GM21390 (cell line): ENCODE data around the gene TLR8.

Experiments used
- ATAC-seq: cut with Tn5 transposase; IDR thresholded peaks from one replicate; pipeline ENCODE4 v1.9.1; 2021; ENCODE audit not compliant: unreplicated experiment

Gene TLR8

GRCh38 chrX:12906046-12906761 lies at the start of gene TLR8:
Gene TLR8 (plus strand): TSS chrX:12906620. CDS start chrX:12906707, 87 bp downstream.
- ATAC-seq: no peak

GRCh38 chrX:12865359-12865758 lies 41.1 kb upstream of the TLR8 start:
- ATAC-seq: no peak

- ATAC-seq: peak; percentile 51
These were observed 39.7 kb upstream of the TLR8 start, which contains the start of gene TLR7 for GRCh38 chrX:12866451-12867377. Gene TLR7 (plus strand): TSS chrX:12867072. CDS start chrX:12867579, 507 bp downstream.

GRCh38 chrX:12867685-12868084 lies 38.7 kb upstream of the TLR8 start:
- no peak for ATAC-seq

- ATAC-seq: peak; percentile 52
These were observed 37.7 kb upstream of the TLR8 start for GRCh38 chrX:12868747-12869146.

GRCh38 chrX:12871257-12871656 lies 35.2 kb upstream of the TLR8 start:
- ATAC-seq: no peak

- no peak for ATAC-seq
These were observed 33.7 kb upstream of the TLR8 start for GRCh38 chrX:12872741-12873140.

- ATAC-seq: no peak
These were observed 31.8 kb upstream of the TLR8 start for GRCh38 chrX:12874581-12874980.

- no peak for ATAC-seq
These were observed 29.0 kb upstream of the TLR8 start for GRCh38 chrX:12877386-12877785.

- ATAC-seq: no peak
These were observed 27.9 kb upstream of the TLR8 start for GRCh38 chrX:12878536-12878935.

GRCh38 chrX:12881914-12882313 lies 24.5 kb upstream of the TLR8 start:
- no peak for ATAC-seq

GRCh38 chrX:12885508-12885907 lies 20.9 kb upstream of the TLR8 start:
- no peak for ATAC-seq

GRCh38 chrX:12886545-12886944 lies 19.9 kb upstream of the TLR8 start:
- ATAC-seq: no peak

- no peak for ATAC-seq
These were observed 19.3 kb upstream of the TLR8 start for GRCh38 chrX:12887141-12887540.

GRCh38 chrX:12887767-12888166 lies 18.7 kb upstream of the TLR8 start:
- ATAC-seq: no peak

GRCh38 chrX:12890467-12890866 lies 16.0 kb upstream of the TLR8 start:
- ATAC-seq: peak; percentile 64

- ATAC-seq: no peak
These were observed 15.2 kb upstream of the TLR8 start for GRCh38 chrX:12891171-12891570.

- ATAC-seq: peak; percentile 61
These were observed 14.4 kb upstream of the TLR8 start for GRCh38 chrX:12891915-12892506.

- no peak for ATAC-seq
These were observed 13.7 kb upstream of the TLR8 start for GRCh38 chrX:12892716-12893115.

GRCh38 chrX:12894074-12895030 lies 12.1 kb upstream of the TLR8 start:
- ATAC-seq: no peak
